Right atrium auricular region (tissue), 2 donors: Measurements from ENCODE around the gene DUOX1. TPM values are rescaled to one million over a fixed set of nuclear protein-coding genes. Genes with fewer than 3 reads are reported as not detected.

Experiments
- DNase-seq: peaks from one replicate; pipeline ENCODE4 v3.0.0-alpha.2; 2019; ENCODE audit warnings: low spot score
- H3K27ac ChIP-seq, 2 donors: fragments of 200-600 bp; sonication (generic); 1 replicate in 1 of 2; 2 replicates in 1 of 2; pipeline ENCODE4 v1.5.1; 2016 to 2019
- H3K27me3 ChIP-seq, 2 donors: fragments of 200-600 bp; sonication (generic); one replicate each; pipeline versions ENCODE4 v1.5.1 to v1.6.0; 2017 to 2019
- H3K36me3 ChIP-seq: fragments of 200-600 bp; sonication (generic); one replicate; pipeline ENCODE4 v1.5.1; 2016
- H3K4me1 ChIP-seq, 2 donors: fragments of 200-600 bp; sonication (generic); one replicate each; pipeline versions ENCODE4 v1.5.1 to v1.6.0; 2017 to 2019
- H3K4me3 ChIP-seq, 2 donors: fragments of 200-600 bp; sonication (generic); 1 replicate in 1 of 2; 2 replicates in 1 of 2; pipeline ENCODE4 v1.5.1; 2017 to 2019; ENCODE audit warnings: mild to moderate bottlenecking in 1 of 2, moderate library complexity in 1 of 2
- H3K9me3 ChIP-seq, 2 donors: fragments of 200-600 bp; sonication (generic); one replicate each; pipeline ENCODE4 v1.5.1; 2019
- total RNA-seq, 2 donors: library from RNA; depleted of rRNA; stranded (reverse); fragments of >200 nt; gene quantifications; one replicate each; pipeline ENCODE4 v1.1.0, GENCODE V29; 2016
- TF ChIP-seq, protein P1 (sequence below), 2 donors: fragments of 200-600 bp; sonication (generic); IDR thresholded peaks; one replicate each; pipeline ENCODE4 v1.5.1; 2019; ENCODE audit warnings: antibody characterized with exemption in 2 of 2

The DUOX1 gene
- total RNA-seq, 2 donors from 2014 or later: 1.1 to 3.6 TPM

DNA sequence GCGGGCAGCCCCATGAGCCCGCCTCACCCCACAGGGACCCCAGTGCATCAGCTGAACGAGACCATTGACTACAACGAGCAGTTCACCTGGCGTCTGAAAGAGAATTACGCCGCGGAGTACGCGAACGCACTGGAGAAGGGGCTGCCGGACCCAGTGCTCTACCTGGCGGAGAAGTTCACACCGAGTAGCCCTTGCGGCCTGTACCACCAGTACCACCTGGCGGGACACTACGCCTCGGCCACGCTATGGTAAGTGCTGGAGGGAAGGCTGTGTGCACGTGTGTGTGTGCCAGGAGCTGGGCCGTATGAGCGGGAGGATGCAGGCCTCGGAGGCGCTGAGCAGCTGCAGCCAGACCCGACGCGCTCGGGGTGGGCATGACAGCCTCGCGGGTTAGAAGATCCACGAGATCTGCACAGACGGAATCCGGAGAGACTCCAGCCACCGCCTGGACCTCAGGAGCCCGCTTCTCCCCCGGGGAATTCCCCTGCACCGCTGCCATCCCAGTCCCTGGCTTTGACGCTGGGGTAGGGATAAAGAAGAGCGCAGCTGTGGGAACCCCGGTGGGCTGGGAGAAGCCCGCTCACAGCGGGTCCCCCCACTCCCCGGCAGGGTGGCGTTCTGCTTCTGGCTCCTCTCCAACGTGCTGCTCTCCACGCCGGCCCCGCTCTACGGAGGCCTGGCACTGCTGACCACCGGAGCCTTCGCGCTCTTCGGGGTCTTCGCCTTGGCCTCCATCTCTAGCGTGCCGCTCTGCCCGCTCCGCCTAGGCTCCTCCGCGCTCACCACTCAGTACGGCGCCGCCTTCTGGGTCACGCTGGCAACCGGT, 13.1 kb upstream of the DUOX1 start:
- Histone ChIP-seq H3K27me3 (peaks cover 17 to 22% of the 10 kb centered on the region in 2 donors), H3K9me3 (no peaks in the 10 kb centered on the region), H3K36me3 (no peaks in the 10 kb centered on the region), H3K4me3 (no peak overlapping the region), H3K27ac (no peak overlapping the region), H3K4me1 (peaks cover 0 to 39% of the 10 kb centered on the region in 2 donors)
- DNase-seq: no peak
- TF ChIP-seq, protein P1, sequence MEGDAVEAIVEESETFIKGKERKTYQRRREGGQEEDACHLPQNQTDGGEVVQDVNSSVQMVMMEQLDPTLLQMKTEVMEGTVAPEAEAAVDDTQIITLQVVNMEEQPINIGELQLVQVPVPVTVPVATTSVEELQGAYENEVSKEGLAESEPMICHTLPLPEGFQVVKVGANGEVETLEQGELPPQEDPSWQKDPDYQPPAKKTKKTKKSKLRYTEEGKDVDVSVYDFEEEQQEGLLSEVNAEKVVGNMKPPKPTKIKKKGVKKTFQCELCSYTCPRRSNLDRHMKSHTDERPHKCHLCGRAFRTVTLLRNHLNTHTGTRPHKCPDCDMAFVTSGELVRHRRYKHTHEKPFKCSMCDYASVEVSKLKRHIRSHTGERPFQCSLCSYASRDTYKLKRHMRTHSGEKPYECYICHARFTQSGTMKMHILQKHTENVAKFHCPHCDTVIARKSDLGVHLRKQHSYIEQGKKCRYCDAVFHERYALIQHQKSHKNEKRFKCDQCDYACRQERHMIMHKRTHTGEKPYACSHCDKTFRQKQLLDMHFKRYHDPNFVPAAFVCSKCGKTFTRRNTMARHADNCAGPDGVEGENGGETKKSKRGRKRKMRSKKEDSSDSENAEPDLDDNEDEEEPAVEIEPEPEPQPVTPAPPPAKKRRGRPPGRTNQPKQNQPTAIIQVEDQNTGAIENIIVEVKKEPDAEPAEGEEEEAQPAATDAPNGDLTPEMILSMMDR (IDR thresholded peaks at IDR 0.05): no peak

DNA sequence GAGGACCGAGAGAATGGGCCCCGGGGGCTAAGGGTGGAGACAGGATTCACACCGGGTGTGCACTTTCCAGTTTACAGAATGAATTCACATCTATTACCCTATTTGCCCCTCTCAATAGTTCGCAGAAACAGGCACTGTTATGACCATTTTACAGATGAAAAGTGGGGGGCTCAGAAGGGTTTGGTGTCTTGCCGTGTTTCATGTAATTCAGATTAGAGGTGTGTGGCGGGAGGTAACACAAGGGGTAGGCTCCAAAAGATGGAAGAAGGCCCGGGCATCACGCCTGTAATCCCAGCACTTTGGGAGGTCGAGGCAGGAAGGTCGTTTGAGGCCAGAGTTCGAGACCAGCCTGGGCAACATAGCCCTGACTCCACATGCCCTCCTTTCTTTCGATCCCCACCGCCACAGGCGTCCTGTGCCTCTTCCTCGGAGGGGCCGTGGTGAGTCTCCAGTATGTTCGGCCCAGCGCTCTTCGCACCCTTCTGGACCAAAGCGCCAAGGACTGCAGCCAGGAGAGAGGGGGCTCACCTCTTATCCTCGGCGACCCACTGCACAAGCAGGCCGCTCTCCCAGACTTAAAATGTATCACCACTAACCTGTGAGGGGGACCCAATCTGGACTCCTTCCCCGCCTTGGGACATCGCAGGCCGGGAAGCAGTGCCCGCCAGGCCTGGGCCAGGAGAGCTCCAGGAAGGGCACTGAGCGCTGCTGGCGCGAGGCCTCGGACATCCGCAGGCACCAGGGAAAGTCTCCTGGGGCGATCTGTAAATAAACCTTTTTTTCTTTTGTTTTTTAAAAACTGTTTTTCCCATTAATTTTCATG, 12.3 kb upstream of the DUOX1 start:
- peaks cover 17 to 20% of the 10 kb centered on the region in 2 donors for H3K27me3 ChIP-seq
- TF ChIP-seq, protein P1 (IDR thresholded peaks at IDR 0.05): no peak
- no peaks in the 10 kb centered on the region for H3K36me3 ChIP-seq
- H3K4me3 ChIP-seq: peak overlapping the region; percentile 16 to 32
- peaks cover 0 to 32% of the 10 kb centered on the region in 2 donors for H3K4me1 ChIP-seq
- no peaks in the 10 kb centered on the region for H3K9me3 ChIP-seq
- DNase-seq: no peak
- no peak overlapping the region for H3K27ac ChIP-seq

DNA sequence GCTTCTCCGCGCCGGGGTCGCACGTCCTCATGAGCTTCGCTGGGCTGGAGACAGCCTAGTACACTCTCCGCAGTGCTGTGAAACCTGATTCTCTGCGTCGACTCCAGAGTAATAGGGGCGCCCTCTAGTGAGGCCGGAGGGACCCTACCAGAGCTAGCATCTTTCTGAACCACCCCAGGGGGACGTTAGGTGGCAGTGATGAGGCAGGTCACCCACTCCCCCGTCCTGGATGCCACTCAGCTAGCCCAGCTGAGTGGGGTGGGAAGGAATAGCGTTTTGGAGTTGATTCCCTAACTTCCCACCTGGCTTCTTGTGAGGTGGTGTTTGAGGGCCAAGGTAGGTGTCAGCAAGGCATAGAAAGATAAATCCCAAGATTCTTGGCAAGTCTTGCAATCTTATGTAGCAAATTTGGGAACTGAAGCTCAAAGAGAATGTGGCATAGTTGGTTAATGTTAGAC, 11.6 kb upstream of the DUOX1 start:
- peaks cover 15 to 18% of the 10 kb centered on the region in 2 donors for H3K27me3 ChIP-seq
- TF ChIP-seq, protein P1 (IDR thresholded peaks at IDR 0.05): peak; percentile 96 to 97
- no peaks in the 10 kb centered on the region for H3K36me3 ChIP-seq
- peak overlapping the region; percentile 16 to 32 for H3K4me3 ChIP-seq
- peak; percentile 87 for DNase-seq
- H3K4me1 ChIP-seq: peaks cover 0 to 26% of the 10 kb centered on the region in 2 donors
- no peak overlapping the region for H3K27ac ChIP-seq
- H3K9me3 ChIP-seq: no peaks in the 10 kb centered on the region

DNA sequence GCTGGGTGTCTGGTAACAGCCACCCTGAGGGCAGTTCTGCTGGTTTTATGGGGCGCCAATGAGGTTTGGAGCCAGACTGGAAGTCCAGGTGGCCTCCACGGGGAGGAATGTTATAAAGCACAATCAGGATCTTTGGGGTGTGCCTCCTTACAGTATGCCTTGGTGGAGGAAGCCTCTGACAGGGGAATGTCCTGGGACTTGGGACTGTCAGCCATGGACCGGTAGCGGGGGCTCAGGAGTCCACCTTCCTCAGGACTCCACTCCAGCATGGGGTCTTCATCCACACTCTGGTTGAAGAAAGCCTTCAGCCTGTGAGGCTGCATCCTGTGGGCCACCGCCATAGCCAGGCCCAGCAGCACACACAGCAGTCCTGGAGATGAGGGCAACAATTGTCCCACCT, 10.8 kb upstream of the DUOX1 start:
- H3K27me3 ChIP-seq: peaks cover 10 to 18% of the 10 kb centered on the region in 2 donors

More for the DNA sequence above, 10.8 kb upstream of the DUOX1 start:
- H3K9me3 ChIP-seq: no peaks in the 10 kb centered on the region
- TF ChIP-seq, protein P1 (IDR thresholded peaks at IDR 0.05): no peak
- H3K4me3 ChIP-seq: no peak overlapping the region
- H3K27ac ChIP-seq: no peak overlapping the region
- no peak for DNase-seq
- H3K4me1 ChIP-seq: peaks cover 0 to 23% of the 10 kb centered on the region in 2 donors
- no peaks in the 10 kb centered on the region for H3K36me3 ChIP-seq
